Tibial nerve (tissue), 4 donors: ENCODE results near the gene DNAJC5.

Experiments used
- EP300 ChIP-seq, 2 donors: sonication (generic); formaldehyde crosslinking; IDR thresholded peaks; one replicate each; pipeline ENCODE4 v1.6.1; 2017; ENCODE audit warnings: antibody characterized with exemption in 2 of 2, mild to moderate bottlenecking in 1 of 2
- POLR2A ChIP-seq, 2 donors: fragments of 450-650 bp; IDR thresholded peaks; one replicate each; pipeline ENCODE4 v1.6.1; 2017; ENCODE audit warnings: antibody characterized with exemption in 2 of 2, mild to moderate bottlenecking in 2 of 2, moderate library complexity in 2 of 2
- TF ChIP-seq, protein P1 (sequence below), 5 experiments: fragments of 200-600 bp in 3 of 5; fragments of 450-650 bp in 2 of 5; sonication (generic) in 3 of 5; IDR thresholded peaks; one replicate each; pipeline ENCODE4 v1.5.1; 2016 to 2019; ENCODE audit warnings: antibody characterized with exemption in 5 of 5, mild to moderate bottlenecking in 3 of 5, moderate library complexity in 2 of 5

DNA sequence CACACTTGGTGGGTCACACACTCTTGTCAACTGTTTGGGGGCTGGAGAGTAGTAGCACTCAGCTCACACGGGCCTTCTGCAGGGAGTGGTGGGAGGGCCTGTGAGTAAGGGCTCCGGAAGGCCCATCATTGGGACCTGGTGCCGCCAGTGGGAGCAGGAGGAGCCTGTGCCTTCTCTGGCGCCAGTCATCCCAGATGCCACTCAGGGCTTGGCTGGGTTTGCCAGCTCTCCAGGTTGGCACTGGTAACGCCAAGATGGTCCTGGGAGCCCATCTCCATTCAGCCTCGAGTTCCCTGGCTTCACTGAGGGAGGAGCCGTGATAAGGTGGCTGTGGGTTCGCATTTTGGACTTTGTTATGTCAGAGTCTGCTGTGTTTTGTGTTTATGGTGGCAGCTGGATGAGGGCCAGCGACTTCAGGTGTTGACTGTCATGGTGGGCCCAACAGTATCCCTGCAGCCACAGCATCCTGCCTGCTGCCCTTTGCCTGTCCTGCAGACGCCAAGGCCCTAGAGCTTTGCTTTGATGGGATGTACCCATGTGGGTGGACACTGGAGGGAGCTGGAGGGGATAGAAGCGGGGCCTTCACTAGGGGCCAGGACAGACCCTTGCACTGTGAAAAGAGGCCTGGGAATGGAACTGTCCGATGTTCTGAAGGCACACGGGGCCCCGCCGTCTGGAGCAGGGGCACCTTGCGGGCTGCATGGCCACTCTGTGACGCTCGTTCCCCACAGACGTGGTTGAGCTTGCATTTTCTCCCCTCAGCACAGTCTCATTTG, 13.3 kb upstream of the DNAJC5 start:
- TF ChIP-seq, protein P1, sequence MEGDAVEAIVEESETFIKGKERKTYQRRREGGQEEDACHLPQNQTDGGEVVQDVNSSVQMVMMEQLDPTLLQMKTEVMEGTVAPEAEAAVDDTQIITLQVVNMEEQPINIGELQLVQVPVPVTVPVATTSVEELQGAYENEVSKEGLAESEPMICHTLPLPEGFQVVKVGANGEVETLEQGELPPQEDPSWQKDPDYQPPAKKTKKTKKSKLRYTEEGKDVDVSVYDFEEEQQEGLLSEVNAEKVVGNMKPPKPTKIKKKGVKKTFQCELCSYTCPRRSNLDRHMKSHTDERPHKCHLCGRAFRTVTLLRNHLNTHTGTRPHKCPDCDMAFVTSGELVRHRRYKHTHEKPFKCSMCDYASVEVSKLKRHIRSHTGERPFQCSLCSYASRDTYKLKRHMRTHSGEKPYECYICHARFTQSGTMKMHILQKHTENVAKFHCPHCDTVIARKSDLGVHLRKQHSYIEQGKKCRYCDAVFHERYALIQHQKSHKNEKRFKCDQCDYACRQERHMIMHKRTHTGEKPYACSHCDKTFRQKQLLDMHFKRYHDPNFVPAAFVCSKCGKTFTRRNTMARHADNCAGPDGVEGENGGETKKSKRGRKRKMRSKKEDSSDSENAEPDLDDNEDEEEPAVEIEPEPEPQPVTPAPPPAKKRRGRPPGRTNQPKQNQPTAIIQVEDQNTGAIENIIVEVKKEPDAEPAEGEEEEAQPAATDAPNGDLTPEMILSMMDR (IDR thresholded peaks at IDR 0.05): no peak
- no peak for TF ChIP-seq POLR2A (IDR thresholded peaks at IDR 0.05)
- TF ChIP-seq EP300 (IDR thresholded peaks at IDR 0.05): no peak
